Measurements from ENCODE around the gene PI4K2B. TPM values are rescaled to one million over a fixed set of nuclear protein-coding genes. Genes with fewer than 3 reads are reported as not detected.
A peak's percentile ranks its signal among the peaks of the same experiment; 100 is the strongest.
"Not testable (repeated sequence)": the region's sequence is repeated elsewhere in the genome, so short reads cannot be mapped to it uniquely, and the experiment has no call there.

Gene PI4K2B
- total RNA-seq, 1 donor from 2014 or later, result 13.9 TPM

- DNase-seq (ENCODE audit: low read depth), result no peak
Observed at GRCh38 chr4:25302626-25303025, 68.8 kb downstream of the PI4K2B start.

- no peak for DNase-seq (ENCODE audit: low read depth)
Observed at GRCh38 chr4:25303578-25303977, 69.7 kb downstream of the PI4K2B start.

- DNase-seq (ENCODE audit: low read depth), result no peak
Observed at GRCh38 chr4:25306518-25307057, 72.8 kb downstream of the PI4K2B start.

GRCh38 chr4:25307596-25307995 lies 73.8 kb downstream of the PI4K2B start:
- DNase-seq (ENCODE audit: low read depth), result no peak

- no peak for DNase-seq (ENCODE audit: low read depth)
Observed at GRCh38 chr4:25308306-25308705, 74.5 kb downstream of the PI4K2B start.

DNA sequence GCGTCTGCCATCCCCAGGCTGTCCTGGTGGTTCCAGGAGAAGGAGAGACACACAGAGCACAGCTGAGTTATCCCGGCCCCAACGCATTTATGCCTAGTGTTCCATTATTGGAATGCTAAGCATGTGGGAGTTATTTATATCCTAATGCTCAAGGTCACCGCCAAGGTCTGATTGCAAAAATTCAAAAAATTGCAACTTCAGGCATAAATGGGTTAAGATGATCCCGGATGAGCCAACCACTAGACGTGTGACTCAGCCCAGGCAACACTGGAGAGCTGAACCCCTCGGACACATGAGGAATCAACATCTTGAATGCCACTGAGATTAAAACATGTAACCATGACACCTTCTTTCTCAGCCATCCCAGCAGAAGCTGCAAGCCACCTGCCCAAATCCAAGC lies 74.9 kb downstream of the PI4K2B start:
- peak; percentile 21 for DNase-seq (ENCODE audit: low read depth)

DNA sequence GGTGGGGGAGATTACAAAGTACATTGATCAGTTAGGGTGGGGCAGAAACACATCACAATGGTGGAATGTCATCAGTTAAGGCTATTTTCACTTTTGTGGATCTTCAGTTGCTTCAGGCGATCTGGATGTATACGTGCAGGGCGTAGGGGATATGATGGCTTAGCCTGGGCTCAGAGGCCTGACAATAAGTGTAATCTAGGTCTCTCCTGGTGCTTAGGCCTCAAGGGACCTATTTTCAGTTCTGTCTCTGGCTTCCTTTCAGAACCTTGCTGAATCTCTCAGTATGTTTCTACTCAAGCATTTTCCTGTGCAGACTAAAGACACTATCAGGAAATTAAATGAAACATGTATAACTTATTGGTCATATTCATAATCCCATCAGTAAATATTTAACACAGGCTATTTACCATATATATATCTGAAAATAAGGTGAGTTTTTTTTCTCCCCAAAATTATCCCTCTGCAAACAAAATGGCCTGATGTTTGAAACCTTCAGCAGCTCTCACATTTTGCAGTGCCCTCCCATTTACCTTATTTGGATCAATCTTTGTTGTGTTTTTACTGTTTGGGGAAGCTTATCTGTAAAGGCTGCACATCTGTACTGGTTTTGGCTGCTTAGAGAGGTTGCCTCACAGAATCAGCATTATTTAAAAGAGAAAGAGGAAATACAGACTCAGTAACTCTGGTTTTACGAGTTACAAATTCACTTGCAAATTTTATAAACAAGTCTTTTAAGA lies 76.4 kb downstream of the PI4K2B start:
- DNase-seq (ENCODE audit: low read depth), result no peak

DNA sequence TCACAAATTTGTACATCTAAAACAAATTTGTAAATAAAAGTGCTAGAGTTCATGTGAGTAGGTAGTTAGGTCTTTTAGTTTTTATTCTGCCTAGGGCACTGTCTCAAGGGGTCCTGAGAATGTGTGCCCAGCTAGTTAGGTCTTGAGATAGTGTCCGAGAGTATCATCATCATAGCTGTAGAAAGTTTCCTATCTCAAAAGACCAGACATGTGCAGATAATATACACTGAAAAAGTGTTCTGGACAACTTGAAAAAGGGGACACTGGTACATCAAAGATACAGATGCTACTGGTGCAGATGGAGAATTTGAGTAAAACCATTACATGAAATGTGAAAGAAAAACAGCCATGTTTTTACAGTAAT lies 77.0 kb downstream of the PI4K2B start:
- no peak for DNase-seq (ENCODE audit: low read depth)

DNA sequence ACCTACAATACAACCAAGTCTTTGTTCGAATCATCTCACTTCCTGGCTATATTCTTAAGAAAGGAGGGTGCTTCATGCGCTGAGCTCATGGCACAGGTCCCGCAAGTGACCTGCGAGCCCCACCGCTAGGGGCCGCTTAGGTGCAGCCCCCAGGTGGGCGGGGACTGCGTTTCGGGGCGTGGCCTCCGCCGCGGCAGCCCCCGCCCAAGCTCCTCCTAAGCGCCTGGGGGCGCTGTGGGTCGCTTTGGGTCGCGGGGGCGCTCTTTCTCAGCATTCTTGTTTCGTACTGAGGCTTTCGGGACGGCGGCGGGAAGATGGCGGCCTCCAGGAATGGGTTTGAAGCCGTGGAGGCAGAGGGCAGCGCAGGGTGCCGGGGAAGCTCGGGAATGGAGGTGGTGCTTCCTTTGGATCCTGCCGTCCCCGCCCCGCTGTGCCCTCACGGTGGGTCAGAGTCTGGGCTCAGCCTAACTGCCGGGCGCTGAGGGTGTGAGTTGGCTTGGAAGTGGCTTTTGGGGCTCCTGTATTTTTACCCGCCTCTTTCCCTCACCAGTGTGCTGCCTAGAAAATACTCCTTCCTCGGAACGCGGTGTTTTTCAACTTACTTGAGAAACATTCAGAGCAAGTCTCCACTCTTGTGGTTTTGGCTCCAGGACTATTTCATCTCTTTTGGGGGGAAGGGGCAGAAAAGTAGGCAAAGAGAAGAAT lies 78.8 kb downstream of the PI4K2B start, which contains the start of gene ZCCHC4:
ZCCHC4 (plus strand) TSS at position 279 of the 705 bp plus-strand sequence; CDS start at position 315, 36 bp downstream.
- peak; percentile 90 for DNase-seq (ENCODE audit: low read depth)

DNA sequence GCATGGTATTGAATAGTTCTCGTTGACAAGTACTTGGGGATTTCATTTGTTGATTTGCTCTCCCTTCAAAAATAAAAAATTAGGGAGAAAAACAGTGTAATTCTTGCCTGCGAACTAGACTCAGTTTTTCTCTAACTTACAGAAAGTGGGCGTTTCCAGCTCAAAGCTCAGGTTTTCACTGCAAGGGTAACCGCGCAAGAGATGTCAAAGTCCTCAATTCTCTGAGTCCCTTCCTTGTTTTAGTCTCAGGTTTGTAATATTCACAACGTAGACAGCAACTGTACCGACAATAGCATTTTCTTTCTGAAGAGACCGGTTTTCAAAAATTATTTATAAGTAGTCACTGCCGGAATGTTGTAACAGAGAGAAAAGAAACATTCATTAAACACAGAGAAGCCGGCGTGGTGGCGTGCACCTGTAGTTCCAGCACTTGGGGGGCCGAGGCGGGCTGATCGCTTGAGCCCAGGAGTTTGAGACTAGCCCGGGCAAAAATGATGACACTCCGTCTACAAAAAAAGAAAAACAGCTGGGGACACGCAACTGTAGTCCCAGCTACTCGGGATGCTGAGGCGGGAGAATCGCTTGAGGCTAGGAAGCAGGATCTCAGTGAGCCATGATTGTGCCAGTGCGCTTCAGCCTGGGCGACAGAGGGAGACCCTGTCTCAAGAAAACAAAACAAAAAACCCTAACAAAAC lies 79.5 kb downstream of the PI4K2B start:
- DNase-seq (ENCODE audit: low read depth), result no peak

DNA sequence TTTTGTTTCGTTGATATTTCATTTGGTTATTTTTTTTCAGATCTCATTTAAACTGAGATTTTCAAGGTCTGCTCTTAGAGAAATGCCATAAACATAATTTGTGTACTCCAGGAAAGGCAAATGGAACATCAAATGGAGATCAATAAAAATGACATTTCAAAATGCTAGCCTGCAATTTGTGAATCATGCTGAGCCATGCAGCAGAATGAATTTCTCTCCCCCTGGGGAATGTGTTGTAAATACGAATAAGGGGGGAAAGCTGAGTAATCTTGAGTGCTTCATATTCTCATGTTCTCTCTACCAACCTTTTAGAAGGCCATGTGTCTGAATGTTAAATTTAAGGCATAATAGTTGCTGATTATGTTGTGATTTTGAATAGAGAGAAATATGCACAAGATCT lies 86.5 kb downstream of the PI4K2B start:
- DNase-seq (ENCODE audit: low read depth), result no peak

DNA sequence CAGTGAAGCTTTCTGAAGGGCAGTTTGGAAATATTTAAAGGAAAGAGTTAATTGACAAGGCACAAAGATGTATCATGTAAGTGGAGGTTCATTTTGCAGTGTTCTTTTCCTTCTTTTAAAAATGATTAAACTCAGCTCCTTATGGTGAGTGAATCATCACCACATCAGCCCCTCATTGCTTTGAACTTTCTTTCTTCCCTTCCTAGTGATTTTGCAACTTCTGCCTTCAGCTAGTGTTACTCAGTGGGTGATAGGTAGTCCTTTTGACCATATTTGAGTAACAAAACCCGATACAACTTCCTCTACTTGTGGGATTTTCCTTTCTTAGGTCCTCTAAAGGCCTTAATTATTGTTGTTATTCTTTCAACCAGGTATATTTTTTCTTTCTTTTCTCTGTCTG lies 86.9 kb downstream of the PI4K2B start:
- peak; percentile 36 for DNase-seq (ENCODE audit: low read depth)

DNA sequence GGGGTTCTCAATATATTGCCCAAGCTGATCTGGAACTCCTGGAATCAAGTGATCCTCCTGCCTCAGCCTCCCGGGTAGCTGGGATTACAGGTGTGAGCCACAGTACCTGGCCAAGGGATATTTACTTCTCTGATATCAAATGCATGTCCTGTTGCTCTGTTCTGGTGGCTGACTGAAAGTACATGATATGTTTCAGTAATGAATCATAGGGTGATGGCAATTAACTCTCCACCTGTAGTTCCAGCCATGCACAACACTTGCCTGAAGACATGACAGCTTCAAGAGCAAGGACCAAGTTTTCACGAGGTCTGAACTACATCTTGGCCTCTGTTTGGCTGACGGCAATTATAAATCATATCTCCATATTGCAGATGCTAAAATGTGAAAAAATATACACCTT lies 87.9 kb downstream of the PI4K2B start:
- DNase-seq (ENCODE audit: low read depth), result no peak

DNA sequence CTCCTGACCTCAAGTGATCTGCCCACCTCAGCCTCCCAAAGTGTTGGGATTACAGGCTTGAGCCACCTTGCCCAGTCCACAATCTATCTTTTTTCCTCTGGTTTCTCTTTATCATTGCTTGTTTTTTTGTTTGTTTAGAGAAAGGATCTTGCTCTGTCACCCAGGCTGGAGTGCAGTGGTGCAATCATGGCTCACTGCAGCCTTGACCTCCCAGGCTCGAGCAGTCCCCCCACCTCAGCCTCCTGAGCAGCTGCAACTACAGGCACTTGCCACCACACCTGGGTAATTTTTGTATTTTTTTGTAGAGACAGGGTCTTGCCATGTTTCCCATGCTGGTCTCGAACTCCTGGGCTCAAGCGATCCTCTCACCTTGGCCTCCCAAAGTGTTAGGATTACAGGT lies 94.6 kb downstream of the PI4K2B start:
- not testable (repeated sequence) for DNase-seq (ENCODE audit: low read depth)

Other genes with a start within 250 kb of the PI4K2B start
- not detected in 2 replicates for gene LGI2, start 203.1 kb upstream of the PI4K2B start, total RNA-seq
- gene SEPSECS, start 73.6 kb upstream of the PI4K2B start, total RNA-seq, result 5.3 and 6.0 TPM in 2 replicates
- 12.3 and 14.0 TPM in 2 replicates for gene ZCCHC4, start 78.7 kb downstream of the PI4K2B start, total RNA-seq
- 16.8 and 21.6 TPM in 2 replicates for gene ANAPC4, start 143.2 kb downstream of the PI4K2B start, total RNA-seq

All from myocyte (in vitro differentiated cells).